Trophoblast cell (in vitro differentiated cells and primary cell): ENCODE results near the gene KIAA0513. TPM values are rescaled to one million over a fixed set of nuclear protein-coding genes. Genes with fewer than 3 reads are reported as not detected.

Experiments used
- DNase-seq, 2 donors: peaks; one replicate each; pipeline ENCODE4 v3.0.0-alpha.2; 2016
- H2AFZ ChIP-seq: 2 replicates; pipeline ENCODE4 v1.6.1; 2013; ENCODE audit warnings: low read length, moderate library complexity, mild to moderate bottlenecking; ENCODE audit not compliant: insufficient read depth, poor library complexity
- H2AK5ac ChIP-seq: 2 replicates; pipeline ENCODE4 v1.6.1; 2013; ENCODE audit warnings: mild to moderate bottlenecking, low read length
- H2BK120ac ChIP-seq: 2 replicates; pipeline ENCODE4 v1.6.1; 2013; ENCODE audit warnings: low read length, mild to moderate bottlenecking, moderate library complexity; ENCODE audit not compliant: insufficient read depth, poor library complexity
- H2BK12ac ChIP-seq: 2 replicates; pipeline ENCODE4 v1.6.1; 2013; ENCODE audit warnings: mild to moderate bottlenecking, low read length, moderate library complexity
- H2BK5ac ChIP-seq: 2 replicates; pipeline ENCODE4 v1.6.1; 2013; ENCODE audit warnings: low read length, low read depth, moderate library complexity, mild to moderate bottlenecking; ENCODE audit not compliant: poor library complexity
- H3K14ac ChIP-seq: 2 replicates; pipeline ENCODE4 v1.6.1; 2013; ENCODE audit warnings: mild to moderate bottlenecking, low read length
- H3K18ac ChIP-seq: 2 replicates; pipeline ENCODE4 v1.6.1; 2013; ENCODE audit warnings: mild to moderate bottlenecking, low read length
- H3K23ac ChIP-seq: 2 replicates; pipeline ENCODE4 v1.6.1; 2013; ENCODE audit warnings: low read length
- H3K27ac ChIP-seq: 2 replicates; pipeline ENCODE4 v1.5.1; 2013; ENCODE audit warnings: low read depth, mild to moderate bottlenecking, inconsistent platforms, low read length, moderate library complexity
- H3K27me3 ChIP-seq: 2 replicates; pipeline ENCODE4 v1.6.1; 2013; ENCODE audit warnings: inconsistent platforms, mild to moderate bottlenecking, low read length, moderate library complexity; ENCODE audit not compliant: insufficient read depth
- H3K36me3 ChIP-seq, 2 experiments: 1 replicate in 1 of 2; 2 replicates in 1 of 2; pipeline ENCODE4 v1.6.1; 2013; ENCODE audit warnings: low read length in 2 of 2, mild to moderate bottlenecking in 2 of 2, moderate library complexity in 1 of 2; ENCODE audit not compliant: insufficient read depth in 2 of 2, control insufficient read depth in 1 of 2
- H3K4ac ChIP-seq: 2 replicates; pipeline ENCODE4 v1.6.1; 2013; ENCODE audit warnings: low read depth, mild to moderate bottlenecking, low read length, moderate library complexity
- H3K4me1 ChIP-seq, 2 experiments: 1 replicate in 1 of 2; 2 replicates in 1 of 2; pipeline ENCODE4 v1.6.1; 2013; ENCODE audit warnings: low read length in 2 of 2, mild to moderate bottlenecking in 2 of 2, moderate library complexity in 1 of 2; ENCODE audit not compliant: insufficient read depth in 2 of 2, control insufficient read depth in 1 of 2
- H3K4me2 ChIP-seq: 2 replicates; pipeline ENCODE4 v1.6.1; 2013; ENCODE audit warnings: inconsistent platforms, mild to moderate bottlenecking, low read length, moderate library complexity
- H3K4me3 ChIP-seq: 2 replicates; pipeline ENCODE4 v1.5.1; 2013; ENCODE audit warnings: mild to moderate bottlenecking, low read depth, low read length, inconsistent platforms
- H3K79me1 ChIP-seq: one replicate; pipeline ENCODE4 v1.6.1; 2013; ENCODE audit warnings: low read length
- H3K79me2 ChIP-seq: 2 replicates; pipeline ENCODE4 v1.6.1; 2013; ENCODE audit warnings: low read length, mild to moderate bottlenecking; ENCODE audit not compliant: control insufficient read depth, insufficient read depth, poor library complexity
- H3K9ac ChIP-seq: 2 replicates; pipeline ENCODE4 v1.6.1; 2013; ENCODE audit warnings: mild to moderate bottlenecking, low read length
- H3K9me3 ChIP-seq: 2 replicates; pipeline ENCODE4 v1.6.1; 2013; ENCODE audit warnings: low read depth, mild to moderate bottlenecking, control low read depth, inconsistent platforms, low read length; ENCODE audit not compliant: insufficient read depth
- H4K12ac ChIP-seq: 2 replicates; pipeline ENCODE4 v1.6.1; 2013; ENCODE audit warnings: low read depth, mild to moderate bottlenecking, low read length, moderate library complexity
- H4K8ac ChIP-seq: 2 replicates; pipeline ENCODE4 v1.6.1; 2013; ENCODE audit warnings: low read depth, mild to moderate bottlenecking, low read length, moderate library complexity
- H4K91ac ChIP-seq: one replicate; pipeline ENCODE4 v1.6.1; 2013; ENCODE audit warnings: low read depth, mild to moderate bottlenecking, low read length, moderate library complexity
- WGBS: extraction: QIAGEN DNeasy Blood & Tissue Kit; methylation state at CpG from one replicate; pipeline ENCODE4 v1.1.7; 2013; ENCODE audit warnings: missing lambda C conversion rate; ENCODE audit not compliant: insufficient read length, insufficient coverage; ENCODE audit errors: extremely low coverage; 5-methylcytosine and 5-hydroxymethylcytosine counted together
- polyA plus RNA-seq: library from polyadenylated mRNA; stranded (reverse); fragments of 200-250 nt; gene quantifications from 2 replicates; pipeline ENCODE4 v1.2.3, GENCODE V29; 2013

KIAA0513 gene, protein sequence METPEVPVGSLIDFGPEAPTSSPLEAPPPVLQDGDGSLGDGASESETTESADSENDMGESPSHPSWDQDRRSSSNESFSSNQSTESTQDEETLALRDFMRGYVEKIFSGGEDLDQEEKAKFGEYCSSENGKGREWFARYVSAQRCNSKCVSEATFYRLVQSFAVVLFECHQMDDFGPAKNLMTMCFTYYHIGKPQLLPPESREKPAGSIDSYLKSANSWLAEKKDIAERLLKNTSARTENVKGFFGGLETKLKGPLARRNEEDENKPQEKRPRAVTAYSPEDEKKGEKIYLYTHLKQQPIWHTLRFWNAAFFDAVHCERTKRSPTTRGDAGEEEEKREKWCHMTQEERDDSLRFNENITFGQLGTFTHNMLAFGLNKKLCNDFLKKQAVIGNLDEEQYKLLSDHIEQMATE
- polyA plus RNA-seq: 11.0 and 11.8 TPM in 2 replicates

DNA sequence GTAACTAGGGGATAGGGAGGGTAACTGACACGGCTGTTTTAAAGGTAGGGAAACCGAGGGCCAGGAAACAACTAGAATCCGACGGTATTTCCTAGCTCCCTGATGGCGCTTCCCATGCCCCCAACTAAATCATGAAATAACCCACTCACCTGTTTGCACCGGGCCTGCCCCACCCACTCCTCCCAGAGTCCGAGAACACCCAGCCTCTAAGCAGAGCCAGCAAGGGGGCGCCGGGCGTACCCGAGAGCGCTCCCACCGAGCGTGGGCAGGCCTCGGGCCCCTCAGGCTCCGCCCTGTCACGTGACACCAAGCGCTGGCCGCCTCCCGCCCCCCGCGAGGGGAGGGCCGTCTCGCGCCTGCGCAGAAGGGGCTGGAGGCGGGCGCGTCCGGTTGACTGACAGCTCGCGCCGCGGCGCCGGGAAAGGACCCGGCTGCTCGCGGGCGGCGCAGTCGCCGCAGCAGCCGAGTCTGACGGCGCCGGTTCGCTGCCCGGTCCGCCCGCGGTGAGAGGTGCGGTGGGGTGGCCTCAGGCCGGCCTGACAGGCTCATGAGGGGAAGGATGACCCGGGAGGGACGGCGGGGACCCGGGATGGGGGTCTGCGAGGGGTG lies at the start of gene KIAA0513:
Gene KIAA0513 (plus strand): TSS at position 447 of the 609 bp plus-strand sequence. CDS start 39,277 bp downstream, outside the sequence.
- WGBS: no CpG with 5 or more reads among the region's 59 CpGs

DNA sequence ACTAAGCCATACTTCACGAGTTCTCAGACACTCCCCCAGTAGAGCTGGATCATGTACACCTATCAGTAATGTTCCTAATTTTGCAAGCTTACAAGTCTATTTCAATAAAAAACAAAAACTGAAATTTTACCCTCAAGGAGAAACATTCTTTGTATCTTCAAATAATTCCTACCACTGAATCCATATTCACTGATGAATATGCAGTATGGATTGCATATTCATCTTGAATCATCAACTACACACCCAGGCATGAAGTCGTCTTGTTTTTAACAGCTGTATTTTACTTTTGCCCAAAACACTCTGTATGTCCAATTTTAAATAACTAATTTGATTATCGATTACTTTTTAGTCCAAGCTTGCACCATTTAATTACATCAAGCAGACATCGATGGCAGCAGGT lies 48.1 kb upstream of the KIAA0513 start:
- Histone ChIP-seq H3K4ac (no peak overlapping the region), H3K23ac (no peak overlapping the region), H2AFZ (no peak overlapping the region), H2BK12ac (no peak overlapping the region), H3K4me2 (no peak overlapping the region), H3K4me1 (peaks cover 5 to 14% of the 10 kb centered on the region in 2 experiments), H3K79me2 (no peaks in the 10 kb centered on the region), H4K12ac (no peak overlapping the region), H2BK5ac (no peak overlapping the region), H3K9me3 (no peaks in the 10 kb centered on the region), H4K8ac (no peak overlapping the region), H2AK5ac (no peak overlapping the region), H3K14ac (no peak overlapping the region), H3K9ac (no peak overlapping the region), H3K36me3 (peaks cover 50 to 52% of the 10 kb centered on the region in 2 experiments), H3K79me1 (peaks cover 9% of the 10 kb centered on the region), H3K27me3 (no peaks in the 10 kb centered on the region), H3K4me3 (no peak overlapping the region), H3K18ac (no peak overlapping the region), H2BK120ac (no peak overlapping the region), H4K91ac (no peak overlapping the region), H3K27ac (no peak overlapping the region)
- no CpG with 5 or more reads among the region's 4 CpGs for WGBS
- DNase-seq: no peak

More for the DNA sequence above, at the start of gene KIAA0513:
- Histone ChIP-seq H3K27ac (no peak within 1 kb of the TSS), H3K4me1 (peaks cover 19 to 22% of the 10 kb centered on the region in 2 experiments), H3K9ac (peak within 1 kb of the TSS; percentile 90), H3K4ac (peak within 1 kb of the TSS; percentile 41), H2BK5ac (peak within 1 kb of the TSS; percentile 66), H4K12ac (peak within 1 kb of the TSS; percentile 74), H2BK120ac (peak within 1 kb of the TSS; percentile 61), H3K4me3 (peak within 1 kb of the TSS; percentile 89), H2AFZ (peak within 1 kb of the TSS; percentile 96), H3K18ac (peak within 1 kb of the TSS; percentile 94), H3K14ac (peak within 1 kb of the TSS; percentile 95), H3K27me3 (no peaks in the 10 kb centered on the region), H3K79me2 (peaks cover 6% of the 10 kb centered on the region), H3K79me1 (peaks cover 7% of the 10 kb centered on the region), H3K9me3 (no peaks in the 10 kb centered on the region), H2AK5ac (peak within 1 kb of the TSS; percentile 1), H3K4me2 (peak within 1 kb of the TSS; percentile 75), H3K23ac (no peak within 1 kb of the TSS), H4K8ac (peak within 1 kb of the TSS; percentile 98), H2BK12ac (peak within 1 kb of the TSS; percentile 54), H3K36me3 (no peaks in the 10 kb centered on the region), H4K91ac (peak within 1 kb of the TSS; percentile 83)
- DNase-seq: peak; percentile 96 to 99

DNA sequence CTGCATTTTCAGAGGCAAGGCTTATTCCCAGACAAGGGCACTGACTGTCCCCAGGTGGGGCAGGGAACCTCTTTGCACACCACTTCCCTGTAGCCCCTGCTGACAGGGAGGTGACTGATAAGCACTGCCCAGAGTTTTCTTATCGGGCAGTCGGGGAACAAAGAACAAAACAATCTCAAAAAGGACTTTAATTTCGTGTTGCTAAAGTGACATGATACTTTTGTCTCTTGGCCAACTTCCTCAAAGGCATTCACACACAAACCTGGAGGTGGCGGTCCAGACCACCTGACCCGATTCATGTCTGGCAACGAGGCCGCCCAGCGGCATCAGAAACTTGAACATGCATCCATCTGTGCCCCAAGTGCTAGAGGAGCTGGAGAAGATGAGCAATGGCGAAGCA lies 45.2 kb upstream of the KIAA0513 start:
- Histone ChIP-seq H3K18ac (no peak overlapping the region), H3K9ac (no peak overlapping the region), H3K36me3 (peaks cover 41 to 43% of the 10 kb centered on the region in 2 experiments), H3K79me2 (no peaks in the 10 kb centered on the region), H4K12ac (no peak overlapping the region), H2BK12ac (no peak overlapping the region), H2BK5ac (no peak overlapping the region), H3K4ac (no peak overlapping the region), H3K23ac (no peak overlapping the region), H3K4me2 (no peak overlapping the region), H2BK120ac (no peak overlapping the region), H3K9me3 (no peaks in the 10 kb centered on the region), H4K91ac (no peak overlapping the region), H4K8ac (no peak overlapping the region), H3K14ac (no peak overlapping the region), H3K79me1 (peaks cover 2% of the 10 kb centered on the region), H3K27me3 (no peaks in the 10 kb centered on the region), H2AK5ac (no peak overlapping the region), H3K27ac (no peak overlapping the region), H2AFZ (no peak overlapping the region), H3K4me3 (no peak overlapping the region), H3K4me1 (peaks cover 4 to 5% of the 10 kb centered on the region in 2 experiments)
- DNase-seq: no peak
- WGBS: no CpG with 5 or more reads among the region's 9 CpGs

DNA sequence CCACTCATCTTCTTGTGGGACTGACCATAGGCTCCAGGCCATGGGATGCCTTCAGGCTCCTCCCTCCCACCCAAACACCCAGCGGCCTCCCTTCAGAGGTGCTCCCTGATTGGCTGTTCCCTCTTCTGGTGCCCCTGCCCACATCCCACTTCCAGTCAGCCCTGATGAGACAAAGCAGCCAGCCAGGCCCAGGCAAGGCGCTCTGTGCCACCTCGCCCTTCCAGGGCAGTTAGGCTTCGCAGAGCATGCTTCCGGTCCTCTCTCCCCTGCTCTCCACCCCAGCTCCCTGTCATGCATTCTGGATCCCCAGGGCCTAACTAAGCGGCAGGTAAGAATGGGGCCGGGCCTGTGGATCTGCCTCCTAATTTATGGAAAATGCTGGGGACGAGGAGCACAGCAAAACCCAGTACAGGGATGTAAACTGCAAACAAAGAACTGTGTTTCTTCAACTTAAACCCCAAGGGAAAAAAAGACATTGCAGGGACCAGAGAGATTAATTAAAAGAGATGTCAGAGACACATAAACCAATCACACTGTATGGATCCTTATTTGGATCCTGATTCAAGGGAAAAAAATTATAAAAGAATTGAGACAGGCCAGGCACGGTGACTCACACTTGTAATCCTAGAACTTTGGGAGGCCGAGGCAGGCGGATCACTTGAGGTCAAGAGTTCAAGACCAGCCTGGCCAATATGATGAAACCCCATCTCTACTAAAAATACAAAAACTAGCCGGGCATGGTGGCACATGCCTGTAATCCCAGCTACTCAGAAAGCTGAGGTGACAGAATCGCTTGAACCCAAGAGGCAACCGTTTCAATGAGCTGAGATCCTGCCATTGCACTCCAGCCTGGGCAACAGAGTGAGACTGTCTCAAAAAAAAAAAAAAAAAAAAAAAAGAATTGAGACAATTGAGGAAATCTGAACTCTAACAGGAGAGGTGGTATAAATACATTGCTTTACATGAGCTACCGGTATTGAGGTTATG lies 42.2 kb upstream of the KIAA0513 start:
- H4K12ac ChIP-seq: no peak overlapping the region
- H4K91ac ChIP-seq: no peak overlapping the region
- H3K18ac ChIP-seq: no peak overlapping the region
- peaks cover 0 to 2% of the 10 kb centered on the region in 2 experiments for H3K4me1 ChIP-seq
- no peak overlapping the region for H4K8ac ChIP-seq
- no peak overlapping the region for H3K23ac ChIP-seq
- H3K27ac ChIP-seq: no peak overlapping the region
- no peak overlapping the region for H2AK5ac ChIP-seq
- no CpG with 5 or more reads among the region's 15 CpGs for WGBS
- peaks cover 61 to 66% of the 10 kb centered on the region in 2 experiments for H3K36me3 ChIP-seq
- H3K4ac ChIP-seq: no peak overlapping the region
- H2BK12ac ChIP-seq: no peak overlapping the region
- no peak overlapping the region for H3K9ac ChIP-seq
- no peak for DNase-seq
- H3K27me3 ChIP-seq: no peaks in the 10 kb centered on the region
- no peaks in the 10 kb centered on the region for H3K79me1 ChIP-seq
- no peak overlapping the region for H3K14ac ChIP-seq
- H2BK120ac ChIP-seq: no peak overlapping the region
- H2AFZ ChIP-seq: no peak overlapping the region
- no peak overlapping the region for H2BK5ac ChIP-seq
- no peak overlapping the region for H3K4me2 ChIP-seq
- no peaks in the 10 kb centered on the region for H3K9me3 ChIP-seq
- H3K4me3 ChIP-seq: no peak overlapping the region
- no peaks in the 10 kb centered on the region for H3K79me2 ChIP-seq
